HG02884 (cell line): ENCODE measurements around the gene ST13.
"Not testable (repeated sequence)": the region's sequence is repeated elsewhere in the genome, so short reads cannot be mapped to it uniquely, and the experiment has no call there.

Experiments
- ATAC-seq: cut with Tn5 transposase; IDR thresholded peaks from one replicate; pipeline ENCODE4 v1.9.1; 2021; ENCODE audit warnings: mild to moderate bottlenecking, moderate library complexity; ENCODE audit not compliant: unreplicated experiment

Gene ST13

GRCh38 chr22:40844951-40845350 is 11.5 kb downstream of the ST13 start:
- ATAC-seq: no peak

- ATAC-seq: no peak
Observed at GRCh38 chr22:40838486-40838885, 18.0 kb downstream of the ST13 start.

- no peak for ATAC-seq
Observed at GRCh38 chr22:40834619-40835018, 21.8 kb downstream of the ST13 start.

GRCh38 chr22:40829131-40829530 is 27.3 kb downstream of the ST13 start:
- ATAC-seq: no peak

- no peak for ATAC-seq
Observed at GRCh38 chr22:40826984-40827741, 29.3 kb downstream of the ST13 start.

GRCh38 chr22:40826292-40826691 is 30.1 kb downstream of the ST13 start:
- not testable (repeated sequence) for ATAC-seq

- no peak for ATAC-seq
Observed at GRCh38 chr22:40823426-40823825, 33.0 kb downstream of the ST13 start.

- no peak for ATAC-seq
Observed at GRCh38 chr22:40819599-40820140, 36.8 kb downstream of the ST13 start.

- ATAC-seq: no peak
Observed at GRCh38 chr22:40818747-40819598, 37.5 kb downstream of the ST13 start, which contains the start of gene SLC25A17. TSS of gene SLC25A17 (minus strand) at chr22:40819346. CDS start at chr22:40819248, 98 bp downstream.

- ATAC-seq: no peak
Observed at GRCh38 chr22:40818192-40818746, 38.2 kb downstream of the ST13 start.

- no peak for ATAC-seq
Observed at GRCh38 chr22:40817737-40818136, 38.7 kb downstream of the ST13 start.

GRCh38 chr22:40813912-40814315 is 42.5 kb downstream of the ST13 start:
- no peak for ATAC-seq

GRCh38 chr22:40808018-40808841 is 48.2 kb downstream of the ST13 start:
- ATAC-seq: no peak

GRCh38 chr22:40806711-40807110 is 49.7 kb downstream of the ST13 start:
- ATAC-seq: no peak

- no peak for ATAC-seq
Observed at GRCh38 chr22:40805699-40806203, 50.7 kb downstream of the ST13 start.

- no peak for ATAC-seq
Observed at GRCh38 chr22:40805239-40805638, 51.2 kb downstream of the ST13 start.

- no peak for ATAC-seq
Observed at GRCh38 chr22:40803321-40803720, 53.1 kb downstream of the ST13 start.

GRCh38 chr22:40799008-40799407 is 57.4 kb downstream of the ST13 start:
- ATAC-seq: no peak

GRCh38 chr22:40797427-40797826 is 59.0 kb downstream of the ST13 start:
- no peak for ATAC-seq

GRCh38 chr22:40792451-40792850 is 64.0 kb downstream of the ST13 start:
- ATAC-seq: no peak
